Cortex of kidney (tissue), 1 donor: ENCODE measurements around the gene EFTUD2.
"Not testable (repeated sequence)": the region's sequence is repeated elsewhere in the genome, so short reads cannot be mapped to it uniquely, and the experiment has no call there.

ENCODE experiments used
- DNase-seq: peaks from one replicate; lab custom pipeline; 2025; lab: John Stamatoyannopoulos, UW

EFTUD2 gene

DNA sequence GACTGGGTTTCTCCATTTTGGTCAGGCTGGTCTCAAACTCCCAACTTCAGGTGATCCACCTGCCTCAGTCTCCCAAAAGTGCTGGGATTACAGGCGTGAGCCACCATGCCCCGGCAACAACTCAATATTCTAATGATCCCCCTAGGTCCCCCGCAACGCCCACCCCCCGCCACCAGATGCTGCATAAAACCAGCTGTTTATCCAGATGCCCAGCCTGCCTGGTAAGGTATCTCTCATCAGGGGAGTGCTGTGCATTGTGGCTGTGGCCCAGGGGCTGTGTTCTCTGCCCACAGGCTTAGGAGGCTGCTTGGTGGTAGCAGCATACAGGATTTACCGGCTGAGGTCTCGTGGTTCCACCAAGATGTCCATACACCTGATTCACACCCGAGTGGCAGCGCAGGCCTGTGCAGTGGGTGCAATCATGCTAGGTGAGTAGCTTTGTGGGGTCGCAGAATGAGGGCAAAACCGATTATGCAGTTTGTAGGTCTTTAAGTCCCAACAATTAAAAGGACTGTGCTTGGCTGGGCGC lies 50.2 kb downstream of the EFTUD2 start:
- no peak for DNase-seq

DNA sequence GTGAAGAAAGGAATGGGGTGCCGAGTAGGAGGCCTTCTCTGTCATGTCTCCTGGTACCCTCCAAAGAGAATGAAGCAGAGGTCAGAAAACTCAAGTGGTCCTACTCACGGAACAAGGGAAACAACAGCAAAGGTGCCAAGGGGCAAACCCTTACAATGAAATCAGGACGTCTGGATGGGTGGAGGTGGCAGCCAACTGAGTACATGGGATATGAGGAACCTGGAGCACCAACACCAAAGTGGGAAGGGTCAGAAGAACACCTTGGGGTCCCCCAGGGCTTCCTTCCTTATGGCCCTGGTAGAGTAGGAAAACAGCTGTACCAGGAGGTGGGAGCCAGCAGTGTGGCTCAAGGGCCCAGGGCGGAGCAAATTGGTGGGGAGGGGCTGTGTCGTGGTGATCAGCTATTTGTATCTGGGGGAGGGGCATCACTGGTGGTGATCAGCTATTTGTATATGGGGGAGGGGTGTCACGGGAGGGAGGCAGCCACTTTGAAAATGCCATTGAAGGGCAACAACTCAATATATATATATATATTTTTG lies 50.9 kb downstream of the EFTUD2 start:
- DNase-seq: no peak

DNA sequence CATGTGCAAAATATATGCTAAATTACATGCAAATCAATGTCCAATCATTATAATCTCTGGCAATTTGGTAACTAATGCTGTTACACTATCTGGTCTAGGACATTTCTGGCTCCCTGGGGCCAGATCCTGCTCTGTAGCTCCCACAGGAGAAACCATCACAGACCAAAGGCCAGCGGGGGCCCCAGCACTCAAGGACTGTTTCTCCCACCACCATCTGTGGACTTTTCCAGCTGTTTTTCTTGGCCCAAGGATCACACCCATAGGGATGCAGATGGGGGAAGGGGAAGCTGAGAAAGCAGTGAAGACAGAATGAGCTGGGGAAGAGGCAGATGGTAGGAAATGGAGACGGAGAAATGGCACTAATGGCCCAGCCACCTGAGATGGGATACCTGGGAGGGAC lies 51.7 kb downstream of the EFTUD2 start, which contains the start of gene HIGD1B:
TSS of gene HIGD1B (plus strand) at position 298 of the 400 bp plus-strand sequence. CDS start 270 bp downstream, outside the sequence.
- DNase-seq: no peak

DNA sequence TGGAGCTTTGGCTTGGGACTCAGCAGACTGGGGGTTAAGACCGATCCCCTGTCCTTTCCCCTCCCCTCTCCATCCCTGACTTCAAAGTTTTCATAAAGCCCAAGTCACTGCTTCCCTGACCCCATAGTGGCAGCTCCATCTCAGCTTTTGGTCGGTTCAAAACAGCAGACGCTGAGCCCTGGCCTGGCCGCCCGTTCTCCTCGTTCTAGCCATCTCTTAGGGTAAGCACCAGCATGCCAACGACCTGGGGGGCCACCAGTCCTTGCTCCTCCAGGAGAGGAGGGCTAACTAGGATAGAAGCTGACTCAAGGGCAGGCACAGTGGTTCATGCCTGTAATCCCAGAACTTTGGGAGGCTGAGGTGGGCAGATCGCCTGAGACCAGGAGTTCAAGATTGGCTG lies 53.0 kb downstream of the EFTUD2 start:
- DNase-seq: no peak

DNA sequence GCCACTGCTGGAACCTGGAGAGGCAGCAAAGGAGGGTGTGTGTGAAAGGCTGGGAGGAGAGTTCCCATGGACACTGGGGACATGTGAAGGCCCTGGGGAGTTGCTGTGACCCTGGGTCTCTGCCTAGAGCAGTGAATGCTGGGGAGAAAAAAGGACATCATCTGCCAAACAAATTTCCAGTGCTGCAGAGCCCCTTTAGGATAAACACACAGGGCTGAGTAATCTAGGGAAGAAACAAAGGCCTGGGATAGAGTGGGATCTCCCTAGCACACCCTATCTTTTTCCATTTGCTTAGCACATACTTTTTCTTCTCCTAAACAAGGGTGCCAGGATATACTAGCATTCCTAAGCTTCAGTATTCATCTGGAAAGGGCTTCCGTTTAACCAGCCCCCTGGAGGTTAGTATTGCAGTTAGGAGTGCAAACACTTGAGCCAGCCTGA lies 54.8 kb downstream of the EFTUD2 start:
- DNase-seq: no peak

DNA sequence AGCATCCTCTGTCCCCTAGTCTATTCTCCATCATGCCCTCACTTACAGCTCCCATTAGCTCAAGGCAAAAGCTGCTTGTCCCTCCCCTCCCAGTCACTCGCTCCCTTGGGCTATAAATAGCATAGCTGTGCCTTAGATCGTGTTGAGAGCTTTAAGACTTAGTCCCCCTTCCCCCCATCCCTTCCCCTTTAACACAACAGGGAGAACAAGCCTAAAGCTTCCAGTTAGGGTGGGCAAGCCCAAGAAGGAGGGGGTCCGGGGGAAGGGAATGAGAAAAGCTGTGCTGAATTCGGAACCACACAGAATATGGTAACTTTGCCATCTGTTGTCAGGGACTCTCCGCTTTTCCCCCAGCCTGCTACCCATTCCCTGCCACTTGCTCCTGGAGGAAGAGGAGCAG lies 56.5 kb downstream of the EFTUD2 start:
- DNase-seq: no peak

DNA sequence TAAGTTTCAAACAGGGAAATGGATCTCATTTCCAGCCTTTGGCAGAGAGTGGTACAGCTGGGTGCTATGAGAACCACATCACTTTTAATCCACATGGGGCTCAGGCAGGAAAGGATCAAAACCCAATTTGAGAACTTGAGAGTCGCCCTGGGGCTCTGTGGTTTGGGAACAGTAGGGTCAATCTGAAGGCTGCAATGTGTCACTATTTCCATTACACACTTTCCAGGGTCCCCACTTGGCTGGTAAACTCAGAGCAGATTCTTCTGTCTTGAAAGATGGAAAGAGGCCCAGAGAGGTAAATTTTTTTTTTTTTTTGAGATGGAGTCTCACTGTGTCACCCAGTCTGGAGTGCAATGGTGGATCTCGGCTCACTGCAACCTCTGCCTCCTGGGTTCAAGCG lies 58.3 kb downstream of the EFTUD2 start:
- no peak for DNase-seq

DNA sequence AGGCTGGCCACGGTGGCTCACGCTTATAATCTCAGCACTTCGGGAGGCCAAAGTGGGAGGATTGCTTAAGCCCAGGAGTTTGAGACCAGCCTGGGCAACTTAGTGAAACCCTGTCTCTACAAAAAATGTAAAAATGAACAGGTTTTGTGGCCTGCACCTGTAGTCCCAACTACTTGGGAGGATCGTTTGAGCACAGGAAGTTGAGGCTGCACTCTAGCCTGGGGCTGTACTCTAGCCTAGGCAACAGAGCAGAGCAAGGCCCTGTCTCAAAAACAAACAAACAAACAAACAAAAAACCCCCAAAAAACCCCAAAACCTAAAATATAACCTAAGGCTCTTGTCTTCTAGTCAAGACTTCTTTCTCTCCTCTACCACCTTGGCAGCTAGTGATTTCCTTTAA lies 59.0 kb downstream of the EFTUD2 start:
- DNase-seq: no peak

DNA sequence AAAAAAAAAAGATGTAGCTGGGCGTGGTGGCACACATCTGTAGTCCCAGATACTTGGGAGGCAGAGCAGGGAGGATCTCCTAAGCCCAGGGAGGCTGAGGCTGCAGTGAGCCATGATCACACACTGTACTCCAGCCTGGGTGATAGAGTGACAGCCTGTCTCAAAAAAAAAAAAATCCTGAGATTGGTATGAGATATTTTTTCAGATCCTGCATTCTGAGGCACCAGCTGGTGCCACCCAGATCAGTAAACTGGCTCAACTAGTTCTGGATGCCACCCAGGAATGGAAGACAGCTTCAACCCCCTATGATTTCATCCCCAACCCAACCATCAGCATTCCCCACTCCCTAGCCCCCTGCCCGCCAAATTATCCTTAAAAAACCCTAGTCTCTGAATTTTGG lies 62.0 kb downstream of the EFTUD2 start:
- no peak for DNase-seq

DNA sequence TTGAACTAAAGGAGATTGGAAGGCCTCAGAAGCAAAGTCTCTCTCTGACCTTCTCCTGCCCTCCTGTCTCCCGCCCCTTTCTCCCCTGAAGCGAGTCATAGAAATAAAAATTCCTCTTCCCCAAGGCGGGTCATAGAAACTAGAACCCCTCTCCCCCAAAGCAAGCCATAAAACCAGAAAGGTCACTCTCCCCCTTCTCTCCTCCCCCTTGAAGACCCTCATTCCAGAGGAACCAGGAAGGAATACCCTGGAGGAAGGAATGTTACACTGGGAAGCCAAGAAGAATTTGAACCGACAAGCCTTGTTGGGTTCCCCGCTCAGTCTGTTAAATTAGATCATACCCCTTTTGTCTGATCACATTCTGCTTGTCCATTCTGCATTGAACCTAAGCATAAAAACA lies 66.4 kb downstream of the EFTUD2 start:
- no peak for DNase-seq

DNA sequence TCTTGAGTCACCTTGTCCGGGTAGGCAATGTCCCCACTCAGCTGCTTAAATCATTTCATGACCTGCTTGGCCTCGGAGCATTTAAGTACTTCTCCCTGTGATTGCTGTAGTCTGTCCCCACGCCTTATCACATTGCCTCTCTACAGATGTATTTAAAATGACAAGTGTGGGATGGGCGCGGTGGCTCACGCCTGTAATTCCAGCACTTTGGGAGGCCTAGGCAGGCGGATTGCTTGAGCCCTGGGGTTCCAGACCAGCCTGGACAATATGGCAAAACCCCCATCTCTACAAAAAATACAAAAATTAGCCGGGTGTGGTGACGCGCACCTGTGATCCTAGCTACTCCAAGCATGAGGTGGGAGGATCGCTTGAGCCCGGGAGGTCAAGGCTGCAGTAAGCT lies 67.9 kb downstream of the EFTUD2 start:
- DNase-seq: no peak

DNA sequence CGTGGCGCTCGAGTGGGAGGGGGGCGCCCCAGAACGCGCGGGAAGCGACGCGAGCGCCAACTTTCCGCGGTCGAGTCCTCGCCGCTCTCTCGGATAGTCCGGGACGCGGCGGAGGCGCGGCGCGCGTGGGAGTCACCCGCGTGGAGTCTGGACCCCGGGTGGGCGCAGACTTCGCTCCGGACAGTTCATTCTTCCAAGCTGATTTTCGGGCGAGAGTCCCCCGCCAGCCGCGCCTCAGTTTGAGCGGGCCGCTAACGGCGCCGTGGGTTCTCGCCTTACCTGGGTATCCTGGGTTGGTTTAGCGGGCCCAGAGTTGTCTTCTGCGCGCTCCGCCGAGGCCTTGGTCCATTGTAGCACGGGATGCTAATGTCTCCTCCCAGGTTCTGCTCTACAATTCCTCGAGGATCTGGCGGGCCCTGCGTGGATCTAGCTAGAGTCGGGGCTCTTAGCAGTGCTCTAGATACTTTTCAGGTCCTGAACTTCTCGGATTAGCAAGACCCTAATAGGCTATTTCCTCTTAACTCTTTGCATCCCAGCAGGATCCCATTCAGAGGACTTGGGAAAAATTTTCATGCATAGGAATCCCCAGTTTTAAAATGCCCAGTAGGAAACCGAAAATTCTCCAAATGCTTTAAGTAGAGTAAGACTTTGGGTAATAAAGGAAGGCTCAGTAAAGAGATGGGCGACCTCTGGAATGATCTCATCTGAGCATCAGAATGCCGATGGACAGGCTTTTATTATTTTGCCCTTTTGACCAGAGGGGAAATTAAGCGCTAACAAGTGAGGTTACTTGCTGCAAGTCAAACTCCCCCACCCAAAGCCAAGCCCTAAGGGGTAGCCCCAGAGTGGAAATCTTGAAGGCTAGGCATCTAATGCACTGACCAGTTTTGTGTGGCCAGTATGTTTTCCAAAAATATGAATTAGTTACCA lies 68.6 kb downstream of the EFTUD2 start:
- no peak for DNase-seq

DNA sequence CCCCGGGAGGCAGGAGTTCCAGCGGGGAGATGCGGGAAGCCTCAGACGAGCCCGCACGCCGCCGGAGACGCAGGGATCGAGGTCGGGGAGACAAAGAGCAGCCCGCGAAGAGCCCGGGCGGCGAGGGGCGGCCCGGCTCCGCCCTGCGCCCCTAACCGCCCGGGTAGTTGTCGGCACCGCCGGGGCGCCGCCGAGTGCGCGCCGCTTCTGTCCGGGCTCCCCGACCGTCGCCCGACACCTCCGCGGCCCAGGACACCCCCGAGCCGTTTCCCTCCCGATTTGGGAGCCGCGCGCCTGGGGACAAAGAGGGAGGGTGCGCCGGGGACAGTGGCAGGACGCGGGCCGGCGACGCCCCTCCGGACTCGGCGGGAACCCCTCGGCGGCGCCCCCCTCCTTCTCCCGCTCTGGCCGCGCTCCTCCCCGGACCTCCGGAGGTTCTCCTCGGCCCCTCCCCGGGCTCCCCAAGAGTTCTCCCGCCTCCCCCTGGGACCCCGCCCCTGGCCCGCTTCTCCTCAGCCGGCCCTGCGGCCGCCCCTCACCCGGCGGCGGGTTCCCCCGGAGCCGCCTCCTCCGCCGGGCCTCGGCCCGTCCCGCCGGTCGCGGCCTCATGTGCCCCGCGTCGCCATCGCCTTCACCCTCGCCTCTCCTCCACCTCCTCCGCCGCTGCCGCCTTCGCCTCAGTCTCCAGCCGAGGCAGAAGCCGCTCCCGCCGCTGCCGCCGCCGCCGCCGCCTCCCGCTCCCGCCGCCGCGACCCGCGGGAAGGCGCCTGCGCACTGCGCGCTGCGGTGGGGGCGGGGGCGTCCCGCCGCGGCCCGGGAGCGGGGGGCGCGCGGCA lies 69.5 kb downstream of the EFTUD2 start, which contains the start of gene GJC1:
TSS of gene GJC1 (minus strand) at position 765 of the 836 bp plus-strand sequence. CDS start 24,470 bp downstream, outside the sequence.
- DNase-seq: no peak

DNA sequence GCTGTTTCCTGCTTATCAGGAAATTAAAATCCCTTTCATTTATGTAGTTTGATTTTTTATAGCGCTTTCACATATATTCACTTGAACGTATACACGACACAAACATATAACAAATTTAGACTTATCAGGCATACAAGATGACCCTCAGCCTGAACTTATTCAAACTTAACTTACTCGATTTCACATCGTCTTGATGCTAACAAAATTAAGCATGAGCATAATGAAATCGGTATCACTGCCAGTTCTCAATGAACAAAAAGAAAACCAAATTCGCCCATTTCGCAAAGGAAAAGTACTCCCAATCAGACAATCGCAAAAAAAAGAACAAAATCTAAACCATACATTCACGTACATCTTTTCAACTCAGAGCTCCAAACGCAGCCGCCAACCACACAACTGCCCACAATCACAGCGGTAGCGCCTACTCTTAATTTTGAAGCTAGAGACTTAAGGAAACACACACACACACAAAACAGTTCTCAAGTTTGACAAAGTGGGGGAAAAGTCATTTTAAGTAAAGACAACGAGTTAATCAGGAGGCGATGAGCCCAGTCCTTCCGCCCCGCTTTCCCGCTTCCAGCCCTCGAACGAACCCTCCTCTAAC lies 70.2 kb downstream of the EFTUD2 start:
- DNase-seq: no peak

DNA sequence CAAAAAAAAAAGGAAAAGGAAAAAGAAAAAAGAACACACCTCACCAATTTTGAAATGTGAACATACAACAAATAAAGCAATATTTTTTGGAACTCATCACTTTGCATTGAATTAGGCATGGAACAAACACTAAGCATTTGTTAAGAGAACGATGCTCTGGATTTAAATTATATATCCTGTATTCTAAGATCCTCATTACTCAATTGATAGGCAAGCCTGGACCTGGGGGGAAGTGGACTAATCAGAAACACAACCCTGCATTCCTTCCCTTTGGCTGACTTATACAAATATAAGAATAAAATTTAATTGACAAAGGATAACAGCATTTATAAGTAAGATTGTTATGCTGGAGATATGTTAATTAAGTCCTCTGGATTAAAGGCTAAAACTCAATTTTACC lies 71.4 kb downstream of the EFTUD2 start:
- DNase-seq: no peak

DNA sequence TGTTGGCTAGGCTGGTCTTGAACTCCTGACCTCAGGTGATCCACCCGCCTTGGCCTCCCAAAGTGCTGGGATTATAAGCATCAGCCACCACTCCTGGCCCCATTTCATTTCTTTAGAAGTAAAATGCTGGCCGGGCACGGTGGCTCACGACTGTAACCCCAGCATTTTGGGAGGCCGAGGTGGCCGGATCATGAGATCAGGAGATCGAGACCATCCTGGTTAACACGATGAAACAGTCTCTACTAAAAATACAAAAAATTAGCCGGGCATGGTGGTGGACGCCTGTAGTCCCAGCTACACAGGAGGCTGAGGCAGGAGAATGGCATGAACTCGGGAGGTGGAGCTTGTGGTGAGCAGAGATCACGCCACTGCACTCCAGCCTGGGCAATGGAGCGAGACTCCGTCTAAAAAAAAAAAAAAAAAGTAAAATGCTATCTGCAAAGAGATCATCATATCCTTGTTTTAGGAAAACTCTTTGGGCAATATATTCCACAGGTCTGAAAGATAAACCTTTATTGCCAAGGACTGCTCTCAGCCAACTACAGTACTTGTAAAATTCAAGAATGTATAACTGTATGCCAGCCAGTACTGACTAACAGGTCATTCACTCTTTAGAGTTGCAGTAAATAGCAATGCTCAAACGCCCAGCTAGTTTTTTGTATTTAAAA lies 73.0 kb downstream of the EFTUD2 start:
- DNase-seq: no peak

DNA sequence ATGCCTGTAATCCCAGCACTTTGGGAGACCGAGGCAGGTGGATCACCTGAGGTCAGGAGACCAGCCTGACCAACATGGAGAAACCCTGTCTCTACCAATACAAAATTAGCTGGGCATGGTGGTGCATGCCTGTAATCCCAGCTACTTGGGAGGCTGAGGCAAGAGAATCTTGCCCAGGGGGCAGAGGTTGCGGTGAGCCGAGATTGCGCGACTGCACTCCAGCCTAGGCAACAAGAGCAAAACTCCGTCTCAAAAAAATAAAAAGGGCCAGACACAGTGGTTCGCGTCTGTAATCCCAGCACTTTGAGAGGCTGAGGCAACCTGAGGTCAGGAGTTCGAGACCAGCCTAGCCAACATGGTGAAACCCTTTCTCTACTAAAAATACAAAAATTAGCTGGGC lies 74.0 kb downstream of the EFTUD2 start:
- not testable (repeated sequence) for DNase-seq

DNA sequence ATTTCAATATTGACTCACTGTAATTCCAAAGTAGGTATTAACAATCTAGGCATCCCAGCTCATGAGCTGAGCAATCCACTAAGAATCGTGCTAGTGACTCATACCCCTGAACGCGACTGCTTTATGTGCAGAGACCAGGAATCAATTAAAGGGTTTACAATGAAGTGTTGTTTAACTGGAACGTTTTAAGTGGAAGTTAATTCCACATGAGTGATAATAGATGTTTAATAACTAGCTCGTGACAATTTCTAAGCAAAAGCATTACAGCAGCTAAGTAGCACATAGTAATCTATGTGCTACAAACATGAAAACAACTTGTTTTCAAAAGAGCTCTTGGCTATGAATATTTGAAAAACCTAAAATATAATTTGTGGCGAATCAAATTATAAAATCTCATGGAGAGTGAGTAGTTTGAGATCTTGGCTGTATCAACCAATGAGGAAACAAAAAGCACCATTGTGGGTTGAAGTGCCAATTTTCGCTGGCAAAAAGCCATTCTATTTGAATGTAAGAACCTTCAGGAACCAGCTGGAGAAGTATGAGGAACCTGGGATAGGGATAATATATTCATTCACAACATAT lies 78.5 kb downstream of the EFTUD2 start:
- no peak for DNase-seq

DNA sequence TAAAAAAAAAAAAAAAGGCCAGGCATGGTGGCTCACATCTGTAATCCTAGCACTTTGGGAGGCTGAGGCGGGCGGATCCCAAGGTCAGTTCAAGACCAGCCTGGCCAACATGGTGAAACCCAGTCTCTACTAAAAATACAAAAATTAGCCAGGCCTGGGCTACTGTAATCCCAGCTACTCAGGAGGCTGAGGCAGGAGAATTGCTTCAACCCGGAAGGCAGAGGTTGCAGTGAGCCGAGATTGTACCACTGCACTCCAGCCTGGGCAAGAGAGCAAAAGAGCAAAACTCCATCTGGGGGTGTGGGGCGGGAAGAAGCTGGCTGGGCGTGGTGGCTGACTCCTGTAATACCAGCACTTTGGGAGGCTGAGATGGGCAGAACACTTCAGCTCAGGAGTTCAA lies 80.7 kb downstream of the EFTUD2 start:
- not testable (repeated sequence) for DNase-seq

DNA sequence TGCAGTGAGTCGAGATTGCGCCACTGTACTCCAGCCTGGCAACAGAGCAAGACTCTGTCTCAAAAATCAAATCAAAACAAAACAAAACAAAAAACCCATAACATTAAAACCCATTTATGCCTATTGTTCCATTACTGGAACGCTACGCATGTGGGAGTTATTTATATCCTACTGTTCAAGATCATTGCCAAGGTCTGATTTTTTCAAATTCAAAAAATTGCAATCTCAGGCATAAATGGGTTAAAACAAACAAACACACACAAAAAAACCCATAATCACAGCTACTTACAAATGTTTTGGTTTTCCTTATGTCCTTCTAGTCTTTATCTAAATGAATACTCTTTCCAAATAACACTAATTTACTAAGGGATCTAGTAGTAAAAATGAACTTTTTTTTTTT lies 87.0 kb downstream of the EFTUD2 start:
- DNase-seq: no peak
